ENCODE measurements around the gene HMCN2.

DNA sequence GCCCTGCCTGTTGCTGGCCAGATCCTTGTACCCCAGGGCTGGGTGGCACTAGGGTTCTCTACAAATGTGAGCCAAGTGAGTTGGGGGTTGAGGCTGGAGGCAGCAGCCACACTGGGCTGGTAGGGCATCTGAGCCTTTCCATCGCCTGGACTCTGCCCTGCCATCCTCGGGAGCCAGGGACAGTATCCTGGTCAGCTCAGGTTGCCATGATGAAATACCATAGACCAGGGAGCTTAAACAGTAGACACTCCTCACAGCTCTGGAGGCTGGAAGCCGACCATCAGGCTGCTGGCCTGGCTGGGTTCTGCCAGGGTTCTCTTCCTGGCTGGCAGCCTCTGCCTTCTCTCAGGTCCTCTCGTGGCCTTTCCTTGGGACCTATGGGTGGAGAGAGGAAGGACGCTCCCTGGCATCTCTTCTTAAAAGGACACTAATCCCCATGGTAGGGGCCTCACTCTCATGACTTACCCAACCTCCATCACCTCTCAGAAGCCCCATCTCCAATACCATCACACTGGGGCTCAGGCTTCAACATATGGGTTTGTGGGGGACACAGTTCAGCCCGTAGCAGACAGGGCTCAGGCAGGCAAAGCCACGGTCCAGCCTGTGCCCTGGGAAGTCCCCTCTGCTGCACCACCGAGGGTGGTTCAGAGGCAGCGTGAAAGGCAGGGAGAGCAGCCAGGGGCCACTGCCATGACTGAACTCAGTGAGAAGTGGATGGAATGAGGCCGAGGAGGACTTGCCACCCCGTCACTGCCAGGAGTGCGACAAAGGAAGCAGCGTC, 50.1 kb downstream of the HMCN2 start:
- TF ChIP-seq, protein P1, sequence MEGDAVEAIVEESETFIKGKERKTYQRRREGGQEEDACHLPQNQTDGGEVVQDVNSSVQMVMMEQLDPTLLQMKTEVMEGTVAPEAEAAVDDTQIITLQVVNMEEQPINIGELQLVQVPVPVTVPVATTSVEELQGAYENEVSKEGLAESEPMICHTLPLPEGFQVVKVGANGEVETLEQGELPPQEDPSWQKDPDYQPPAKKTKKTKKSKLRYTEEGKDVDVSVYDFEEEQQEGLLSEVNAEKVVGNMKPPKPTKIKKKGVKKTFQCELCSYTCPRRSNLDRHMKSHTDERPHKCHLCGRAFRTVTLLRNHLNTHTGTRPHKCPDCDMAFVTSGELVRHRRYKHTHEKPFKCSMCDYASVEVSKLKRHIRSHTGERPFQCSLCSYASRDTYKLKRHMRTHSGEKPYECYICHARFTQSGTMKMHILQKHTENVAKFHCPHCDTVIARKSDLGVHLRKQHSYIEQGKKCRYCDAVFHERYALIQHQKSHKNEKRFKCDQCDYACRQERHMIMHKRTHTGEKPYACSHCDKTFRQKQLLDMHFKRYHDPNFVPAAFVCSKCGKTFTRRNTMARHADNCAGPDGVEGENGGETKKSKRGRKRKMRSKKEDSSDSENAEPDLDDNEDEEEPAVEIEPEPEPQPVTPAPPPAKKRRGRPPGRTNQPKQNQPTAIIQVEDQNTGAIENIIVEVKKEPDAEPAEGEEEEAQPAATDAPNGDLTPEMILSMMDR (IDR thresholded peaks at IDR 0.05), result no peak
- TF ChIP-seq POLR2A (IDR thresholded peaks at IDR 0.05), result no peak
- no peak for TF ChIP-seq EP300 (IDR thresholded peaks at IDR 0.05)

Data from ovary (tissue), 3 donors.